ENCODE data around the gene LIMK1. TPM values are rescaled to one million over a fixed set of nuclear protein-coding genes. Genes with fewer than 3 reads are reported as not detected.

Gene LIMK1
- total RNA-seq, 1 experiment from 2014 or later = 63.8 TPM

- no peak overlapping the region for H3K9ac ChIP-seq (ENCODE audit: extremely low read depth, insufficient read length, low read length)
- peak overlapping the region in 1 of 2 experiments; percentile 41; a peak in 3 of 5 replicates for H3K4me3 Mint-ChIP-seq
Measured at GRCh38 chr7:74042746-74043522, 40.7 kb upstream of the LIMK1 start.

More at GRCh38 chr7:74042746-74043522, 40.7 kb upstream of the LIMK1 start:
- Histone ChIP-seq H3K27ac (ENCODE audit: insufficient read length, low read depth, low read length) (no peak overlapping the region), H3K4me1 (ENCODE audit: insufficient read depth, low read length) (no peaks in the 10 kb centered on the region; the same call in 1 of the 2 replicates), H3K56ac (ENCODE audit: insufficient read length, low read depth, low read length) (no peak overlapping the region), H4K8ac (replicated peaks; ENCODE audit: insufficient read length, low read depth, low read length) (no peak overlapping the region), H4K20me1 (ENCODE audit: control insufficient read depth, insufficient read depth, insufficient read length) (no peaks in the 10 kb centered on the region), H3K79me2 (ENCODE audit: insufficient read depth, low read length) (no peaks in the 10 kb centered on the region), H3K79me1 (ENCODE audit: insufficient read depth, low read depth, low read length, poor library complexity, severe bottlenecking) (no peaks in the 10 kb centered on the region), H4K91ac (ENCODE audit: insufficient read length, low read depth, low read length) (no peak overlapping the region), H3T11ph (ENCODE audit: low read length) (no peak overlapping the region), H2BK5ac (ENCODE audit: insufficient read length, low read length) (no peak overlapping the region), H3K23me2 (ENCODE audit: insufficient read length, low read depth, low read length, poor library complexity, severe bottlenecking) (no peaks in the 10 kb centered on the region), H2AFZ (ENCODE audit: low read length) (no peak overlapping the region), H2BK20ac (ENCODE audit: low read depth, low read length, poor library complexity, severe bottlenecking) (no peak overlapping the region), H3K9me3 (ENCODE audit: control insufficient read depth, low read depth, low read length) (no peaks in the 10 kb centered on the region), H2BK15ac (ENCODE audit: low read depth, low read length) (no peak overlapping the region), H3K18ac (ENCODE audit: insufficient read length, low read depth, low read length) (peak overlapping the region; percentile 63), H3K4me2 (ENCODE audit: insufficient read depth, insufficient read length, low read length) (no peak overlapping the region), H2BK12ac (ENCODE audit: insufficient read length, low read depth, low read length) (peak overlapping the region; percentile 16), H3K27me3 (ENCODE audit: insufficient read depth, low read length) (no peaks in the 10 kb centered on the region), H3K4ac (ENCODE audit: low read depth, low read length) (no peak overlapping the region), H2BK120ac (ENCODE audit: low read depth, low read length, poor library complexity, severe bottlenecking) (no peak overlapping the region), H2AK5ac (ENCODE audit: insufficient read length, low read length) (no peak overlapping the region), H4K5ac (ENCODE audit: insufficient read length, low read depth, low read length) (no peak overlapping the region), H3K14ac (ENCODE audit: insufficient read depth, low read length) (peak overlapping the region; percentile 38; the same call in 1 of the 2 replicates), H3K23ac (ENCODE audit: insufficient read length, low read depth, low read length) (no peak overlapping the region)
- TF ChIP-seq, protein P1, sequence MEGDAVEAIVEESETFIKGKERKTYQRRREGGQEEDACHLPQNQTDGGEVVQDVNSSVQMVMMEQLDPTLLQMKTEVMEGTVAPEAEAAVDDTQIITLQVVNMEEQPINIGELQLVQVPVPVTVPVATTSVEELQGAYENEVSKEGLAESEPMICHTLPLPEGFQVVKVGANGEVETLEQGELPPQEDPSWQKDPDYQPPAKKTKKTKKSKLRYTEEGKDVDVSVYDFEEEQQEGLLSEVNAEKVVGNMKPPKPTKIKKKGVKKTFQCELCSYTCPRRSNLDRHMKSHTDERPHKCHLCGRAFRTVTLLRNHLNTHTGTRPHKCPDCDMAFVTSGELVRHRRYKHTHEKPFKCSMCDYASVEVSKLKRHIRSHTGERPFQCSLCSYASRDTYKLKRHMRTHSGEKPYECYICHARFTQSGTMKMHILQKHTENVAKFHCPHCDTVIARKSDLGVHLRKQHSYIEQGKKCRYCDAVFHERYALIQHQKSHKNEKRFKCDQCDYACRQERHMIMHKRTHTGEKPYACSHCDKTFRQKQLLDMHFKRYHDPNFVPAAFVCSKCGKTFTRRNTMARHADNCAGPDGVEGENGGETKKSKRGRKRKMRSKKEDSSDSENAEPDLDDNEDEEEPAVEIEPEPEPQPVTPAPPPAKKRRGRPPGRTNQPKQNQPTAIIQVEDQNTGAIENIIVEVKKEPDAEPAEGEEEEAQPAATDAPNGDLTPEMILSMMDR (conservative IDR thresholded peaks at IDR 0.05) = no peak
- Mint-ChIP-seq H3K27ac (peak overlapping the region in 2 of 3 experiments; percentile 75 to 96; a peak in 5 of 7 replicates), H3K4me1 (peaks cover 30 to 43% of the 10 kb centered on the region in 2 experiments), H3K36me3 (ENCODE audit: insufficient read depth in 1 of 3, low read depth in 3 of 3) (no peaks in the 10 kb centered on the region), H3K27me3 (ENCODE audit: low read depth) (peaks cover 1% of the 10 kb centered on the region; the same call in 1 of the 2 replicates), H3K9me3 (no peaks in the 10 kb centered on the region)
- WGBS (ENCODE audit: extremely low coverage, insufficient read length, low lambda C conversion rate) = no CpG with 5 or more reads among the region's 24 CpGs
- DNase-seq = no peak
